GM23338 (cell line): ENCODE data around the gene HRAS. TPM values are rescaled to one million over a fixed set of nuclear protein-coding genes. Genes with fewer than 3 reads are reported as not detected.

Experiments used
- EZH2phosphoT487 ChIP-seq: fragments of 200-600 bp; sonication (generic); IDR thresholded peaks from one replicate; pipeline ENCODE4 v1.8.1; 2018; ENCODE audit warnings: antibody characterized with exemption; ENCODE audit not compliant: unreplicated experiment
- NANOG ChIP-seq: IDR thresholded peaks from 2 replicates; pipeline ENCODE4 v1.6.1; 2016; ENCODE audit warnings: antibody characterized with exemption, borderline replicate concordance
- STAT1 ChIP-seq: IDR thresholded peaks from one replicate; pipeline ENCODE4 v1.6.1; 2016; ENCODE audit warnings: antibody characterized with exemption; ENCODE audit not compliant: unreplicated experiment
- polyA plus RNA-seq: library from polyadenylated mRNA; unstranded; fragments of >200 nt; fragmentation: Nextera tagmentation; extraction: Ambion mirVana; gene quantifications from 2 replicates; pipeline ENCODE4 v1.2.1, GENCODE V29; 2016
- total RNA-seq: library from RNA; depleted of rRNA; stranded (reverse); fragments of >200 nt; shearing (Covaris generic); gene quantifications from 2 replicates; pipeline ENCODE4 v1.2.3, GENCODE V29; 2014
- TF ChIP-seq, protein P1 (sequence below): fragments of 250-450 bp; sonication (Bioruptor Pico); IDR thresholded peaks from 2 replicates; pipeline ENCODE4 v1.5.0; 2020; ENCODE audit warnings: mild to moderate bottlenecking, moderate library complexity
- TF ChIP-seq, protein P2 (sequence below): IDR thresholded peaks from 2 replicates; pipeline ENCODE4 v1.6.1; 2016; ENCODE audit warnings: antibody characterized with exemption
- TF ChIP-seq, protein P3 (sequence below), 2 experiments: fragments of 200-600 bp in 1 of 2; sonication (generic) in 1 of 2; conservative IDR thresholded peaks; 2 replicates each; pipeline versions ENCODE4 v1.5.1 to v1.6.1; 2016 to 2017; ENCODE audit warnings: antibody characterized with exemption in 2 of 2, low read depth in 2 of 2, mild to moderate bottlenecking in 2 of 2, moderate library complexity in 1 of 2

The HRAS gene
- total and polyA plus RNA-seq, 2 experiments from 2014 or later, result 37.9 to 48.7 TPM

DNA sequence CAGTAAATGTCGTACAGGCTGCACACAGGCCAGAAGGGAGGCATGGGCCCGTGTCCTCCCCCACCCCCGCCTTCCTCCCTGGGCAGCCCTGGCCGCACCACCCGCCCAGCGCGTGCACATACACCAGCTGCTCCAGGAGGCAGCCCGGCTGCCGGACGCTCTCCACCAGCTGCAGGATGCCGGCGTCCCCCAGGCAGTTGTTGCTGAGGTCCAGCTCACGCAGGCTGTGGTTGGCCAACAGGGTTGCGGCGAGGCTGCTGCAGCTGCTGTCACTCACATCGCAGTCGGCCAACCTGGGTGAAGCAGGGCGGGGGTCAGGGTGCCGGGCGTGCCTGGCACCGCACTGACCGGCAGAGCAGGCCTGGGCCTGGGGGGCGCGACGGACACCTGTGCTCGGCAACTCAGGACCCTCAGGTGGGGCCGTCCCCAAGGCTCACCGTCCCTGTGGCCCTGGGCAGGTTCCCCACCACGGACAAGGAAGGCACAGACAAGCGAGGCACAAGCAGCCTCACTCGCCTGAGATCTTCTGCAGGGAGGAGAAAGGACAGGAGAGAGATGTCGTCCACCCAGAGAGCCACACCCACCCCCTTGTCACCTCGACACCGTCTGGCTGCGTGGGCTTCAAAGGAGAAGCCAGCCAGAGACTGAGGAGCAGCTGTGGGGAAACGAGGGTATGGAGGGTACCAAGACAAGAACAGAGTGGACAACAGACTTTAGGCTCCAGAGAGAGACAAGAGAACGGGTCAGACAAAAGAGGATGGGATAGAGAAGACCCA is 40.4 kb downstream of the HRAS start (continued):
- TF ChIP-seq, protein P1, sequence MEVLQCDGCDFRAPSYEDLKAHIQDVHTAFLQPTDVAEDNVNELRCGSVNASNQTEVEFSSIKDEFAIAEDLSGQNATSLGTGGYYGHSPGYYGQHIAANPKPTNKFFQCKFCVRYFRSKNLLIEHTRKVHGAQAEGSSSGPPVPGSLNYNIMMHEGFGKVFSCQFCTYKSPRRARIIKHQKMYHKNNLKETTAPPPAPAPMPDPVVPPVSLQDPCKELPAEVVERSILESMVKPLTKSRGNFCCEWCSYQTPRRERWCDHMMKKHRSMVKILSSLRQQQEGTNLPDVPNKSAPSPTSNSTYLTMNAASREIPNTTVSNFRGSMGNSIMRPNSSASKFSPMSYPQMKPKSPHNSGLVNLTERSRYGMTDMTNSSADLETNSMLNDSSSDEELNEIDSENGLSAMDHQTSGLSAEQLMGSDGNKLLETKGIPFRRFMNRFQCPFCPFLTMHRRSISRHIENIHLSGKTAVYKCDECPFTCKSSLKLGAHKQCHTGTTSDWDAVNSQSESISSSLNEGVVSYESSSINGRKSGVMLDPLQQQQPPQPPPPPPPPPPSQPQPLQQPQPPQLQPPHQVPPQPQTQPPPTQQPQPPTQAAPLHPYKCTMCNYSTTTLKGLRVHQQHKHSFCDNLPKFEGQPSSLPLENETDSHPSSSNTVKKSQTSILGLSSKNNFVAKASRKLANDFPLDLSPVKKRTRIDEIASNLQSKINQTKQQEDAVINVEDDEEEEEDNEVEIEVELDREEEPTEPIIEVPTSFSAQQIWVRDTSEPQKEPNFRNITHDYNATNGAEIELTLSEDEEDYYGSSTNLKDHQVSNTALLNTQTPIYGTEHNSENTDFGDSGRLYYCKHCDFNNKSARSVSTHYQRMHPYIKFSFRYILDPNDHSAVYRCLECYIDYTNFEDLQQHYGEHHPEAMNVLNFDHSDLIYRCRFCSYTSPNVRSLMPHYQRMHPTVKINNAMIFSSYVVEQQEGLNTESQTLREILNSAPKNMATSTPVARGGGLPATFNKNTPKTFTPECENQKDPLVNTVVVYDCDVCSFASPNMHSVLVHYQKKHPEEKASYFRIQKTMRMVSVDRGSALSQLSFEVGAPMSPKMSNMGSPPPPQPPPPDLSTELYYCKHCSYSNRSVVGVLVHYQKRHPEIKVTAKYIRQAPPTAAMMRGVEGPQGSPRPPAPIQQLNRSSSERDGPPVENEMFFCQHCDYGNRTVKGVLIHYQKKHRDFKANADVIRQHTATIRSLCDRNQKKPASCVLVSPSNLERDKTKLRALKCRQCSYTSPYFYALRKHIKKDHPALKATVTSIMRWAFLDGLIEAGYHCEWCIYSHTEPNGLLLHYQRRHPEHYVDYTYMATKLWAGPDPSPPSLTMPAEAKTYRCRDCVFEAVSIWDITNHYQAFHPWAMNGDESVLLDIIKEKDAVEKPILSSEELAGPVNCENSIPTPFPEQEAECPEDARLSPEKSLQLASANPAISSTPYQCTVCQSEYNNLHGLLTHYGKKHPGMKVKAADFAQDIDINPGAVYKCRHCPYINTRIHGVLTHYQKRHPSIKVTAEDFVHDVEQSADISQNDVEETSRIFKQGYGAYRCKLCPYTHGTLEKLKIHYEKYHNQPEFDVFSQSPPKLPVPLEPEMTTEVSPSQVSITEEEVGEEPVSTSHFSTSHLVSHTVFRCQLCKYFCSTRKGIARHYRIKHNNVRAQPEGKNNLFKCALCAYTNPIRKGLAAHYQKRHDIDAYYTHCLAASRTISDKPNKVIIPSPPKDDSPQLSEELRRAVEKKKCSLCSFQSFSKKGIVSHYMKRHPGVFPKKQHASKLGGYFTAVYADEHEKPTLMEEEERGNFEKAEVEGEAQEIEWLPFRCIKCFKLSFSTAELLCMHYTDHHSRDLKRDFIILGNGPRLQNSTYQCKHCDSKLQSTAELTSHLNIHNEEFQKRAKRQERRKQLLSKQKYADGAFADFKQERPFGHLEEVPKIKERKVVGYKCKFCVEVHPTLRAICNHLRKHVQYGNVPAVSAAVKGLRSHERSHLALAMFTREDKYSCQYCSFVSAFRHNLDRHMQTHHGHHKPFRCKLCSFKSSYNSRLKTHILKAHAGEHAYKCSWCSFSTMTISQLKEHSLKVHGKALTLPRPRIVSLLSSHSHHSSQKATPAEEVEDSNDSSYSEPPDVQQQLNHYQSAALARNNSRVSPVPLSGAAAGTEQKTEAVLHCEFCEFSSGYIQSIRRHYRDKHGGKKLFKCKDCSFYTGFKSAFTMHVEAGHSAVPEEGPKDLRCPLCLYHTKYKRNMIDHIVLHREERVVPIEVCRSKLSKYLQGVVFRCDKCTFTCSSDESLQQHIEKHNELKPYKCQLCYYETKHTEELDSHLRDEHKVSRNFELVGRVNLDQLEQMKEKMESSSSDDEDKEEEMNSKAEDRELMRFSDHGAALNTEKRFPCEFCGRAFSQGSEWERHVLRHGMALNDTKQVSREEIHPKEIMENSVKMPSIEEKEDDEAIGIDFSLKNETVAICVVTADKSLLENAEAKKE, result no peak
- TF ChIP-seq, protein P2, sequence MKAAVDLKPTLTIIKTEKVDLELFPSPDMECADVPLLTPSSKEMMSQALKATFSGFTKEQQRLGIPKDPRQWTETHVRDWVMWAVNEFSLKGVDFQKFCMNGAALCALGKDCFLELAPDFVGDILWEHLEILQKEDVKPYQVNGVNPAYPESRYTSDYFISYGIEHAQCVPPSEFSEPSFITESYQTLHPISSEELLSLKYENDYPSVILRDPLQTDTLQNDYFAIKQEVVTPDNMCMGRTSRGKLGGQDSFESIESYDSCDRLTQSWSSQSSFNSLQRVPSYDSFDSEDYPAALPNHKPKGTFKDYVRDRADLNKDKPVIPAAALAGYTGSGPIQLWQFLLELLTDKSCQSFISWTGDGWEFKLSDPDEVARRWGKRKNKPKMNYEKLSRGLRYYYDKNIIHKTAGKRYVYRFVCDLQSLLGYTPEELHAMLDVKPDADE, result no peak
- TF ChIP-seq, protein P3, sequence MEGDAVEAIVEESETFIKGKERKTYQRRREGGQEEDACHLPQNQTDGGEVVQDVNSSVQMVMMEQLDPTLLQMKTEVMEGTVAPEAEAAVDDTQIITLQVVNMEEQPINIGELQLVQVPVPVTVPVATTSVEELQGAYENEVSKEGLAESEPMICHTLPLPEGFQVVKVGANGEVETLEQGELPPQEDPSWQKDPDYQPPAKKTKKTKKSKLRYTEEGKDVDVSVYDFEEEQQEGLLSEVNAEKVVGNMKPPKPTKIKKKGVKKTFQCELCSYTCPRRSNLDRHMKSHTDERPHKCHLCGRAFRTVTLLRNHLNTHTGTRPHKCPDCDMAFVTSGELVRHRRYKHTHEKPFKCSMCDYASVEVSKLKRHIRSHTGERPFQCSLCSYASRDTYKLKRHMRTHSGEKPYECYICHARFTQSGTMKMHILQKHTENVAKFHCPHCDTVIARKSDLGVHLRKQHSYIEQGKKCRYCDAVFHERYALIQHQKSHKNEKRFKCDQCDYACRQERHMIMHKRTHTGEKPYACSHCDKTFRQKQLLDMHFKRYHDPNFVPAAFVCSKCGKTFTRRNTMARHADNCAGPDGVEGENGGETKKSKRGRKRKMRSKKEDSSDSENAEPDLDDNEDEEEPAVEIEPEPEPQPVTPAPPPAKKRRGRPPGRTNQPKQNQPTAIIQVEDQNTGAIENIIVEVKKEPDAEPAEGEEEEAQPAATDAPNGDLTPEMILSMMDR (conservative IDR thresholded peaks at IDR 0.05; ENCODE audit: low read depth in 2 of 2), result no peak
- no peak for TF ChIP-seq NANOG
- TF ChIP-seq EZH2phosphoT487, result no peak
- no peak for TF ChIP-seq STAT1
